H9 (cell line): ENCODE data around the gene GPC3. TPM values are rescaled to one million over a fixed set of nuclear protein-coding genes. Genes with fewer than 3 reads are reported as not detected.

Experiments
- DNase-seq: peaks from one replicate; pipeline ENCODE4 v3.0.0-alpha.2; 2017
- H2AFZ ChIP-seq: one replicate; pipeline ENCODE4 v1.6.1; 2013; ENCODE audit warnings: mild to moderate bottlenecking, low read length, control low read depth, moderate library complexity
- H2AK5ac ChIP-seq: 2 replicates; pipeline ENCODE4 v1.6.1; 2013; ENCODE audit warnings: low read length, control low read depth, mixed read lengths; ENCODE audit not compliant: insufficient read length
- H2BK120ac ChIP-seq: one replicate; pipeline ENCODE4 v1.6.1; 2013; ENCODE audit warnings: low read depth, mild to moderate bottlenecking, low read length, control low read depth, inconsistent platforms; ENCODE audit not compliant: poor library complexity, severe bottlenecking
- H2BK12ac ChIP-seq: 2 replicates; pipeline ENCODE4 v1.6.1; 2013; ENCODE audit warnings: low read length, control low read depth, mixed read lengths, low read depth; ENCODE audit not compliant: insufficient read length
- H2BK15ac ChIP-seq: 2 replicates; pipeline ENCODE4 v1.6.1; 2013; ENCODE audit warnings: low read depth, low read length, control low read depth
- H2BK20ac ChIP-seq: one replicate; pipeline ENCODE4 v1.6.1; 2013; ENCODE audit warnings: low read depth, mild to moderate bottlenecking, low read length, control low read depth, inconsistent platforms; ENCODE audit not compliant: poor library complexity, severe bottlenecking
- H2BK5ac ChIP-seq: 2 replicates; pipeline ENCODE4 v1.6.1; 2013; ENCODE audit warnings: low read length, control low read depth, mixed read lengths; ENCODE audit not compliant: insufficient read length
- H3K14ac ChIP-seq: 2 replicates; pipeline ENCODE4 v1.6.1; 2013; ENCODE audit warnings: low read length, control low read depth; ENCODE audit not compliant: insufficient read depth
- H3K18ac ChIP-seq: 2 replicates; pipeline ENCODE4 v1.6.1; 2013; ENCODE audit warnings: low read depth, mild to moderate bottlenecking, mixed read lengths, low read length, control low read depth; ENCODE audit not compliant: insufficient read length
- H3K23ac ChIP-seq: 2 replicates; pipeline ENCODE4 v1.6.1; 2013; ENCODE audit warnings: low read length, control low read depth, mixed read lengths, low read depth; ENCODE audit not compliant: insufficient read length
- H3K23me2 ChIP-seq: 2 replicates; pipeline ENCODE4 v1.6.1; 2013; ENCODE audit warnings: low read depth, mild to moderate bottlenecking, mixed read lengths, low read length, control low read depth; ENCODE audit not compliant: insufficient read length, poor library complexity, severe bottlenecking
- H3K27ac ChIP-seq: 2 replicates; pipeline ENCODE4 v1.5.1; 2013; ENCODE audit warnings: low read length, control low read depth, mixed read lengths, low read depth; ENCODE audit not compliant: insufficient read length
- H3K27me3 ChIP-seq: 2 replicates; pipeline ENCODE4 v1.6.1; 2013; ENCODE audit warnings: low read length, control low read depth, inconsistent platforms; ENCODE audit not compliant: insufficient read depth
- H3K4ac ChIP-seq: 2 replicates; pipeline ENCODE4 v1.6.1; 2013; ENCODE audit warnings: low read depth, mild to moderate bottlenecking, control low read depth, inconsistent platforms, low read length, moderate library complexity
- H3K4me1 ChIP-seq: 2 replicates; pipeline ENCODE4 v1.6.1; 2013; ENCODE audit warnings: low read length, control low read depth, inconsistent platforms; ENCODE audit not compliant: insufficient read depth
- H3K4me2 ChIP-seq: 2 replicates; pipeline ENCODE4 v1.6.1; 2013; ENCODE audit warnings: low read length, control low read depth, mixed read lengths; ENCODE audit not compliant: insufficient read length, insufficient read depth
- H3K56ac ChIP-seq: 2 replicates; pipeline ENCODE4 v1.6.1; 2013; ENCODE audit warnings: low read depth, mild to moderate bottlenecking, mixed read lengths, low read length, control low read depth; ENCODE audit not compliant: insufficient read length
- H3K79me1 ChIP-seq: 2 replicates; pipeline ENCODE4 v1.6.1; 2013; ENCODE audit warnings: low read depth, mild to moderate bottlenecking, moderate library complexity, low read length, control low read depth, inconsistent platforms; ENCODE audit not compliant: insufficient read depth, poor library complexity, severe bottlenecking
- H3K79me2 ChIP-seq: 2 replicates; pipeline ENCODE4 v1.6.1; 2013; ENCODE audit warnings: low read length, control low read depth, inconsistent platforms; ENCODE audit not compliant: insufficient read depth
- H3K9ac ChIP-seq: 2 replicates; pipeline ENCODE4 v1.6.1; 2013; ENCODE audit warnings: low read length, control low read depth, mixed read lengths; ENCODE audit not compliant: insufficient read length; ENCODE audit errors: extremely low read depth
- H3K9me3 ChIP-seq: one replicate; pipeline ENCODE4 v1.6.1; 2013; ENCODE audit warnings: low read depth, low read length, inconsistent platforms; ENCODE audit not compliant: control insufficient read depth
- H3T11ph ChIP-seq: one replicate; pipeline ENCODE4 v1.6.1; 2013; ENCODE audit warnings: mild to moderate bottlenecking, low read length, control low read depth, inconsistent platforms
- H4K20me1 ChIP-seq: one replicate; pipeline ENCODE4 v1.6.1; 2013; ENCODE audit not compliant: control insufficient read depth, insufficient read length, insufficient read depth
- H4K5ac ChIP-seq: 2 replicates; pipeline ENCODE4 v1.6.1; 2013; ENCODE audit warnings: low read depth, mild to moderate bottlenecking, mixed read lengths, low read length, control low read depth; ENCODE audit not compliant: insufficient read length
- H4K8ac ChIP-seq: replicated peaks from 2 replicates; pipeline ENCODE4 v1.6.1; 2013; ENCODE audit warnings: low read length, control low read depth, mixed read lengths, low read depth; ENCODE audit not compliant: insufficient read length
- H4K91ac ChIP-seq: 2 replicates; pipeline ENCODE4 v1.6.1; 2013; ENCODE audit warnings: low read depth, mild to moderate bottlenecking, moderate library complexity, mixed read lengths, low read length, control low read depth; ENCODE audit not compliant: insufficient read length
- H3K27ac Mint-ChIP-seq, 3 experiments: 2 replicates in 2 of 3; 3 replicates in 1 of 3; pipeline ENCODE4 v1.8.0; 2020 to 2021; ENCODE audit warnings: mixed read lengths in 3 of 3, mild to moderate bottlenecking in 1 of 3, moderate library complexity in 1 of 3
- H3K27me3 Mint-ChIP-seq: 2 replicates; pipeline ENCODE4 v1.8.0; 2021; ENCODE audit warnings: low read depth, mild to moderate bottlenecking, moderate library complexity, mixed read lengths
- H3K36me3 Mint-ChIP-seq, 3 experiments: 2 replicates in 2 of 3; 3 replicates in 1 of 3; pipeline ENCODE4 v1.8.0; 2020 to 2021; ENCODE audit warnings: low read depth in 3 of 3, mixed read lengths in 3 of 3; ENCODE audit not compliant: insufficient read depth in 1 of 3
- H3K4me1 Mint-ChIP-seq, 2 experiments: 2 replicates each; pipeline ENCODE4 v1.8.0; 2020; ENCODE audit warnings: mixed read lengths in 2 of 2
- H3K4me3 Mint-ChIP-seq, 2 experiments: 2 replicates in 1 of 2; 3 replicates in 1 of 2; pipeline ENCODE4 v1.8.0; 2020 to 2021; ENCODE audit warnings: mild to moderate bottlenecking in 2 of 2, mixed read lengths in 2 of 2, moderate library complexity in 1 of 2
- H3K9me3 Mint-ChIP-seq, 2 experiments: 2 replicates in 1 of 2; 3 replicates in 1 of 2; pipeline ENCODE4 v1.8.0; 2020; ENCODE audit warnings: mild to moderate bottlenecking in 2 of 2, mixed read lengths in 2 of 2, moderate library complexity in 1 of 2
- CTCF ChIP-seq: fragments of 200-600 bp; sonication (generic); conservative IDR thresholded peaks from 3 replicates; pipeline ENCODE4 v1.8.0; 2021; ENCODE audit warnings: antibody characterized with exemption, mild to moderate bottlenecking
- WGBS: extraction: QIAGEN DNeasy Blood & Tissue Kit; methylation state at CpG from one replicate; pipeline ENCODE4 v1.1.7; 2013; ENCODE audit warnings: missing lambda C conversion rate, low lambda C conversion rate, mixed read lengths; ENCODE audit not compliant: insufficient read length; ENCODE audit errors: extremely low coverage; 5-methylcytosine and 5-hydroxymethylcytosine counted together
- total RNA-seq: library from RNA; stranded (reverse); gene quantifications from 2 replicates; pipeline ENCODE4 v1.2.1, GENCODE V29; 2021

GPC3 gene
- total RNA-seq, 1 experiment from 2014 or later, result 108 TPM

DNA sequence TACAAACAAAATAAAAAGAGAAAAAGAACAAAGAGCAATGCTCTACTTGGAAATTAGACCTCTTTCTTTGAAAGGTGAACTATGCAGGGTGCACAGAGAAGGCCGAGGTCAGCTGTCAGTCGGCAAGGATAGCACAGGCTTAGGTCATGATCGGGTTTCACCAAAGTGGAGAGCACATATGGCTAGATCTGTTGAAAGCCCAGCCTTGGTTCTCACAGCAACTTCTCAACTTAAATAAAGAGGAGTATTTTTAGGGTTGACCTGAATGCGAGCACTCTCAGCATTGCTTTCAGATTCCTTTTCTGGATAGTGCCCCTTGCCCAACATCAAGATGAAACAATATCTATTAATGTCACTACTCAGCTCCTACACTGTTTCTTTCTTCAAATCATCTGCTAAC, 447.2 kb downstream of the GPC3 start:
- H3K18ac ChIP-seq, result no peak overlapping the region
- no peak overlapping the region; a peak in 2 of 7 replicates for H3K27ac Mint-ChIP-seq
- no peak overlapping the region for H4K8ac ChIP-seq
- no peak for TF ChIP-seq CTCF
- no peaks in the 10 kb centered on the region for H3K79me1 ChIP-seq
- no peak overlapping the region for H3T11ph ChIP-seq
- H4K5ac ChIP-seq, result no peak overlapping the region
- H2BK12ac ChIP-seq, result no peak overlapping the region
- H2AK5ac ChIP-seq, result no peak overlapping the region
- H4K91ac ChIP-seq, result no peak overlapping the region
- no peak overlapping the region for H2BK120ac ChIP-seq
- H2BK5ac ChIP-seq, result no peak overlapping the region
- H3K36me3 Mint-ChIP-seq, result peaks cover 8 to 14% (median 11%) of the 10 kb centered on the region in 3 experiments; a peak in 5 of 7 replicates
- H3K9me3 Mint-ChIP-seq, result no peaks in the 10 kb centered on the region
- no peaks in the 10 kb centered on the region for H3K23me2 ChIP-seq
- H2BK20ac ChIP-seq, result no peak overlapping the region
- no peak overlapping the region for H3K4ac ChIP-seq
- H3K27me3 Mint-ChIP-seq, result no peaks in the 10 kb centered on the region; the same call in 1 of the 2 replicates
- no peak overlapping the region for H3K23ac ChIP-seq
- no peak overlapping the region for H3K4me2 ChIP-seq
- no peak overlapping the region for H2BK15ac ChIP-seq
- H3K4me1 ChIP-seq, result no peaks in the 10 kb centered on the region
- no CpG with 5 or more reads among the region's 4 CpGs for WGBS
- H3K9me3 ChIP-seq, result no peaks in the 10 kb centered on the region
- no peak overlapping the region for H2AFZ ChIP-seq
- no peak overlapping the region for H3K56ac ChIP-seq
- no peak overlapping the region for H3K9ac ChIP-seq
- H3K27me3 ChIP-seq, result no peaks in the 10 kb centered on the region
- no peak overlapping the region for H3K14ac ChIP-seq
- H3K4me1 Mint-ChIP-seq, result peaks cover 38 to 40% of the 10 kb centered on the region in 2 experiments
- H3K79me2 ChIP-seq, result no peaks in the 10 kb centered on the region
- peaks cover 2% of the 10 kb centered on the region for H4K20me1 ChIP-seq
- H3K27ac ChIP-seq, result no peak overlapping the region
- DNase-seq, result no peak
- no peak overlapping the region for H3K4me3 Mint-ChIP-seq
